IMR-90 (cell line): ENCODE data around the gene RMC1. TPM values are rescaled to one million over a fixed set of nuclear protein-coding genes. Genes with fewer than 3 reads are reported as not detected.

Source experiments
- ATAC-seq: fragments of 200-7000 bp; cut with Tn5 transposase; 2 replicates; pipeline ENCODE4 v1.9.1; 2020; ENCODE audit warnings: low read depth, mild to moderate bottlenecking, moderate library complexity
- BruUV-seq: library from RNA; stranded (reverse); fragments of 400-500 nt; replicated peaks from 2 replicates; lab custom pipeline; 2021; lab: Mats Ljungman, UMichigan
- CTCF ChIA-PET: fragments of 300-600 bp; formaldehyde crosslinking; extraction: SDS; loops from one replicate; lab custom pipeline; 2021; ENCODE audit warnings: antibody characterized with exemption; lab: Yijun Ruan, JAX
- POLR2A ChIA-PET: fragments of 300-600 bp; sonication (Branson Sonifier 250); formaldehyde crosslinking; loops from one replicate; lab custom pipeline; 2022; ENCODE audit warnings: antibody characterized with exemption; ENCODE audit not compliant: unreplicated experiment; lab: Charles Lee
- DNase-seq: peaks from one replicate; pipeline ENCODE4 v3.0.0; 2013
- H2AFZ ChIP-seq: replicated peaks from 2 replicates; pipeline ENCODE3; 2013; ENCODE audit warnings: low read length, mild to moderate bottlenecking; ENCODE audit not compliant: poor library complexity
- H2AK5ac ChIP-seq: 2 replicates; pipeline ENCODE4 v1.6.1; 2013; ENCODE audit warnings: low read depth, low read length, inconsistent platforms
- H2AK9ac ChIP-seq: replicated peaks from 2 replicates; pipeline ENCODE3; 2013; ENCODE audit warnings: mild to moderate bottlenecking, low read depth, low read length, moderate library complexity; ENCODE audit not compliant: poor library complexity
- H2BK120ac ChIP-seq: 2 replicates; pipeline ENCODE4 v1.6.1; 2013; ENCODE audit warnings: low read depth, low read length, inconsistent platforms
- H2BK15ac ChIP-seq: 3 replicates; pipeline ENCODE4 v1.6.1; 2013; ENCODE audit warnings: low read depth, low read length, inconsistent platforms
- H2BK20ac ChIP-seq: 2 replicates; pipeline ENCODE4 v1.6.1; 2013; ENCODE audit warnings: low read depth, mild to moderate bottlenecking, inconsistent platforms, low read length, moderate library complexity
- H2BK5ac ChIP-seq: 2 replicates; pipeline ENCODE4 v1.6.1; 2013; ENCODE audit warnings: mild to moderate bottlenecking, low read depth, low read length, inconsistent platforms; ENCODE audit not compliant: poor library complexity, severe bottlenecking
- H3K14ac ChIP-seq: replicated peaks from 2 replicates; pipeline ENCODE4 v1.6.1; 2013; ENCODE audit warnings: low read depth, low read length, inconsistent platforms
- H3K18ac ChIP-seq: 2 replicates; pipeline ENCODE4 v1.6.1; 2013; ENCODE audit warnings: low read depth, low read length, control low read depth
- H3K23ac ChIP-seq: 2 replicates; pipeline ENCODE4 v1.6.1; 2013; ENCODE audit warnings: low read depth, low read length, inconsistent platforms
- H3K27ac ChIP-seq: 2 replicates; pipeline ENCODE4 v1.5.1; 2013; ENCODE audit warnings: mild to moderate bottlenecking, control low read depth, low read length; ENCODE audit not compliant: insufficient read depth
- H3K27me3 ChIP-seq: 2 replicates; pipeline ENCODE4 v1.6.1; 2013; ENCODE audit warnings: low read length; ENCODE audit not compliant: control insufficient read depth, insufficient read depth
- H3K36me3 ChIP-seq: 2 replicates; pipeline ENCODE4 v1.6.1; 2013; ENCODE audit warnings: low read length, mixed read lengths; ENCODE audit not compliant: control insufficient read depth, insufficient read depth
- H3K4ac ChIP-seq: 2 replicates; pipeline ENCODE4 v1.6.1; 2013; ENCODE audit warnings: low read depth, low read length, inconsistent platforms
- H3K4me1 ChIP-seq: 2 replicates; pipeline ENCODE4 v1.6.1; 2013; ENCODE audit warnings: low read length, mixed read lengths; ENCODE audit not compliant: control insufficient read depth, insufficient read depth
- H3K4me2 ChIP-seq: 2 replicates; pipeline ENCODE4 v1.6.1; 2013; ENCODE audit warnings: low read depth, mild to moderate bottlenecking, control low read depth, low read length, moderate library complexity
- H3K4me3 ChIP-seq: 2 replicates; pipeline ENCODE4 v1.5.1; 2013; ENCODE audit warnings: low read depth, mild to moderate bottlenecking, control low read depth, low read length, moderate library complexity; ENCODE audit not compliant: insufficient read depth
- H3K56ac ChIP-seq: 2 replicates; pipeline ENCODE4 v1.6.1; 2013; ENCODE audit warnings: low read length, inconsistent platforms; ENCODE audit not compliant: insufficient read depth; ENCODE audit errors: extremely low read depth
- H3K79me1 ChIP-seq, 2 experiments: 2 replicates each; pipeline ENCODE4 v1.6.1; 2013; ENCODE audit warnings: low read length in 2 of 2, inconsistent platforms in 1 of 2, low read depth in 1 of 2
- H3K9ac ChIP-seq: 2 replicates; pipeline ENCODE4 v1.6.1; 2013; ENCODE audit warnings: low read depth, low read length, control low read depth
- H3K9me1 ChIP-seq: 2 replicates; pipeline ENCODE4 v1.6.1; 2013; ENCODE audit warnings: low read length, inconsistent platforms; ENCODE audit not compliant: insufficient read depth
- H3K9me3 ChIP-seq: 2 replicates; pipeline ENCODE4 v1.6.1; 2013; ENCODE audit warnings: low read length; ENCODE audit not compliant: control insufficient read depth, insufficient read depth
- H4K20me1 ChIP-seq: 2 replicates; pipeline ENCODE4 v1.6.1; 2013; ENCODE audit warnings: low read length, inconsistent platforms; ENCODE audit not compliant: insufficient read depth
- H4K5ac ChIP-seq: 2 replicates; pipeline ENCODE4 v1.6.1; 2013; ENCODE audit warnings: mild to moderate bottlenecking, low read depth, low read length, control low read depth
- H4K8ac ChIP-seq, 2 experiments: 2 replicates each; pipeline ENCODE4 v1.6.1; 2013; ENCODE audit warnings: low read depth in 2 of 2, low read length in 2 of 2, control low read depth in 1 of 2, inconsistent platforms in 1 of 2
- H4K91ac ChIP-seq: 2 replicates; pipeline ENCODE4 v1.6.1; 2013; ENCODE audit warnings: low read depth, low read length, inconsistent platforms; ENCODE audit not compliant: insufficient read depth
- CEBPB ChIP-seq: IDR thresholded peaks from 2 replicates; pipeline ENCODE4 v1.6.1; 2012; ENCODE audit warnings: low read depth, low read length, improper control_type of control experiment
- CHD1 ChIP-seq: IDR thresholded peaks from 2 replicates; pipeline ENCODE4 v1.6.1; 2012; ENCODE audit warnings: low read depth, low read length, improper control_type of control experiment
- FOS ChIP-seq: fragments of 150-350 bp; IDR thresholded peaks from 2 replicates; pipeline ENCODE4 v1.6.1; 2016; ENCODE audit warnings: low read depth, low read length
- MAFK ChIP-seq: IDR thresholded peaks from 2 replicates; pipeline ENCODE4 v1.6.1; 2012; ENCODE audit warnings: low read depth, low read length, improper control_type of control experiment
- MAZ ChIP-seq: IDR thresholded peaks from 2 replicates; pipeline ENCODE4 v1.6.1; 2012; ENCODE audit warnings: low read depth, mild to moderate bottlenecking, low read length, improper control_type of control experiment, moderate library complexity, borderline replicate concordance
- MXI1 ChIP-seq: IDR thresholded peaks from 2 replicates; pipeline ENCODE4 v1.6.1; 2012; ENCODE audit warnings: low read depth, mild to moderate bottlenecking, low read length, moderate library complexity, borderline replicate concordance
- NFE2L2 ChIP-seq: fragments of 150-350 bp; IDR thresholded peaks from 2 replicates; pipeline ENCODE4 v1.6.1; 2016; ENCODE audit warnings: low read depth, mild to moderate bottlenecking, low read length
- POLR2A ChIP-seq: IDR thresholded peaks from 2 replicates; pipeline ENCODE4 v1.6.1; 2012; ENCODE audit warnings: mild to moderate bottlenecking, low read depth, low read length
- RFX5 ChIP-seq: IDR thresholded peaks from 2 replicates; pipeline ENCODE4 v1.8.0; 2012; ENCODE audit warnings: low read depth, mild to moderate bottlenecking, low read length, moderate library complexity
- SMC3 ChIP-seq: fragments of 150-350 bp; IDR thresholded peaks from 2 replicates; pipeline ENCODE4 v1.6.1; 2016; ENCODE audit warnings: low read depth, mild to moderate bottlenecking, antibody characterized with exemption, low read length, moderate library complexity
- WGBS, 2 experiments: methylation state at CpG; one replicate each; pipeline versions ENCODE4 v1.1.5 to v1.1.7; 2013; ENCODE audit warnings: missing lambda C conversion rate in 2 of 2; ENCODE audit not compliant: insufficient read length in 1 of 2; ENCODE audit errors: extremely low coverage in 2 of 2; 5-methylcytosine and 5-hydroxymethylcytosine counted together
- dilution Hi-C: fragments of 300-500 bp; cut with HindIII; formaldehyde crosslinking; loops from one replicate; pipeline ENCODE4 v1.14.3; 2018; ENCODE audit warnings: low sequenced_read_pairs; ENCODE audit not compliant: unreplicated experiment
- in situ Hi-C: fragments of 300-500 bp; cut with MboI; formaldehyde crosslinking; loops from 3 replicates; pipeline ENCODE4 v1.14.3; 2019; ENCODE audit warnings: low sequenced_read_pairs, inconsistent platforms, mixed read lengths
- intact Hi-C: fragments of 100-400 bp; cut with micrococcal nuclease; formaldehyde crosslinking; loops from 2 replicates; pipeline ENCODE4 v1.10.0; 2022
- polyA plus RNA-seq, 3 experiments: library from polyadenylated mRNA; depleted of rRNA; stranded (reverse); fragments of >200 nt; gene quantifications; 2 replicates each; pipeline ENCODE4 v1.2.3, GENCODE V29; 2012; ENCODE audit warnings: low replicate concordance in 1 of 3
- total RNA-seq: library from RNA; depleted of rRNA; stranded (reverse); fragments of >200 nt; gene quantifications from 2 replicates; pipeline ENCODE4 v1.2.3, GENCODE V29; 2012
- TF ChIP-seq, protein P1 (sequence below): conservative IDR thresholded peaks from 2 replicates; pipeline ENCODE4 v1.5.1; 2012; ENCODE audit warnings: mild to moderate bottlenecking, low read depth, low read length, improper control_type of control experiment
- TF ChIP-seq, protein P2 (sequence below): fragments of 150-350 bp; IDR thresholded peaks from 2 replicates; pipeline ENCODE4 v1.6.1; 2017; ENCODE audit warnings: mild to moderate bottlenecking, antibody characterized with exemption, low read length, low read depth
- TF ChIP-seq, protein P3 (sequence below): fragments of 150-350 bp; IDR thresholded peaks from 2 replicates; pipeline ENCODE4 v1.6.1; 2016; ENCODE audit warnings: low read depth, mild to moderate bottlenecking, low read length, moderate library complexity, borderline replicate concordance

The RMC1 gene
- total and polyA plus RNA-seq, 2 of the 4 experiments (the other 2 are of a cell fraction): 14.2 to 18.0 TPM

DNA sequence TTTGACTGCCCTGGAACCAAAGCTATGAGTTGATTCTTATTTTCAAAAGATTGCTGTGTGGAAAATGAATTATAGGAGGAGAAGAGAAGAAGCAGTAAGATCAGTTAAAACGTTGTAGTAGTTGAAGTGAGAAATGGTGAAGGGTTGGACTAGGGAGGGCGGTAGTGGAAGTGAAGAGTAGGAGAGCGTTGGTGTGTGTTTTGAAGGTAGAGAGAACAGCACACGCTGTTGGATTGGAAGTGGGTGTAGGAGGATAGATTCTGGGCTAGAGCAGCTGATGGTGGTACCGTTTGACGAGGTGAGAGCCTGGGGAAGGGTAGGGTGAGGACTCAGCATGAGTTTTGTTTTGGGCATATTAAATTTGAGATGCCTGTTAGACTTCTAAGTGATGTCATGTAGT, 31.8 kb upstream of the RMC1 start:
- TF ChIP-seq MAZ (no peak), MXI1 (no peak), POLR2A (no peak), FOS (no peak), CHD1 (no peak), MAFK (no peak), CEBPB (no peak), RFX5 (no peak), SMC3 (no peak), NFE2L2 (no peak)
- TF ChIP-seq, protein P1, sequence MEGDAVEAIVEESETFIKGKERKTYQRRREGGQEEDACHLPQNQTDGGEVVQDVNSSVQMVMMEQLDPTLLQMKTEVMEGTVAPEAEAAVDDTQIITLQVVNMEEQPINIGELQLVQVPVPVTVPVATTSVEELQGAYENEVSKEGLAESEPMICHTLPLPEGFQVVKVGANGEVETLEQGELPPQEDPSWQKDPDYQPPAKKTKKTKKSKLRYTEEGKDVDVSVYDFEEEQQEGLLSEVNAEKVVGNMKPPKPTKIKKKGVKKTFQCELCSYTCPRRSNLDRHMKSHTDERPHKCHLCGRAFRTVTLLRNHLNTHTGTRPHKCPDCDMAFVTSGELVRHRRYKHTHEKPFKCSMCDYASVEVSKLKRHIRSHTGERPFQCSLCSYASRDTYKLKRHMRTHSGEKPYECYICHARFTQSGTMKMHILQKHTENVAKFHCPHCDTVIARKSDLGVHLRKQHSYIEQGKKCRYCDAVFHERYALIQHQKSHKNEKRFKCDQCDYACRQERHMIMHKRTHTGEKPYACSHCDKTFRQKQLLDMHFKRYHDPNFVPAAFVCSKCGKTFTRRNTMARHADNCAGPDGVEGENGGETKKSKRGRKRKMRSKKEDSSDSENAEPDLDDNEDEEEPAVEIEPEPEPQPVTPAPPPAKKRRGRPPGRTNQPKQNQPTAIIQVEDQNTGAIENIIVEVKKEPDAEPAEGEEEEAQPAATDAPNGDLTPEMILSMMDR: no peak
- TF ChIP-seq, protein P2, sequence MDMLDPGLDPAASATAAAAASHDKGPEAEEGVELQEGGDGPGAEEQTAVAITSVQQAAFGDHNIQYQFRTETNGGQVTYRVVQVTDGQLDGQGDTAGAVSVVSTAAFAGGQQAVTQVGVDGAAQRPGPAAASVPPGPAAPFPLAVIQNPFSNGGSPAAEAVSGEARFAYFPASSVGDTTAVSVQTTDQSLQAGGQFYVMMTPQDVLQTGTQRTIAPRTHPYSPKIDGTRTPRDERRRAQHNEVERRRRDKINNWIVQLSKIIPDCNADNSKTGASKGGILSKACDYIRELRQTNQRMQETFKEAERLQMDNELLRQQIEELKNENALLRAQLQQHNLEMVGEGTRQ: no peak
- TF ChIP-seq, protein P3, sequence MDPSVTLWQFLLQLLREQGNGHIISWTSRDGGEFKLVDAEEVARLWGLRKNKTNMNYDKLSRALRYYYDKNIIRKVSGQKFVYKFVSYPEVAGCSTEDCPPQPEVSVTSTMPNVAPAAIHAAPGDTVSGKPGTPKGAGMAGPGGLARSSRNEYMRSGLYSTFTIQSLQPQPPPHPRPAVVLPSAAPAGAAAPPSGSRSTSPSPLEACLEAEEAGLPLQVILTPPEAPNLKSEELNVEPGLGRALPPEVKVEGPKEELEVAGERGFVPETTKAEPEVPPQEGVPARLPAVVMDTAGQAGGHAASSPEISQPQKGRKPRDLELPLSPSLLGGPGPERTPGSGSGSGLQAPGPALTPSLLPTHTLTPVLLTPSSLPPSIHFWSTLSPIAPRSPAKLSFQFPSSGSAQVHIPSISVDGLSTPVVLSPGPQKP: no peak
- in situ Hi-C loops: no loop called here
- no TSS peak for BruUV-seq
- no peak overlapping the region for H2BK120ac ChIP-seq
- ATAC-seq (no peak), DNase-seq (no peak)
- H3K27ac ChIP-seq: no peak overlapping the region
- no peak overlapping the region for H3K14ac ChIP-seq
- no peak overlapping the region for H3K18ac ChIP-seq
- H4K5ac ChIP-seq: no peak overlapping the region
- H2AFZ ChIP-seq: no peak overlapping the region
- H3K4me1 ChIP-seq: no peaks in the 10 kb centered on the region
- no peak overlapping the region for H2BK20ac ChIP-seq
- no peak overlapping the region for H3K56ac ChIP-seq
- no peak overlapping the region for H2AK5ac ChIP-seq
- H3K27me3 ChIP-seq: no peaks in the 10 kb centered on the region
- dilution Hi-C loops: no loop called here
- no peak overlapping the region for H3K4ac ChIP-seq
- peaks cover 58% of the 10 kb centered on the region for H3K36me3 ChIP-seq
- no peaks in the 10 kb centered on the region for H3K9me1 ChIP-seq
- H2AK9ac ChIP-seq: no peak overlapping the region
- H2BK15ac ChIP-seq: no peak overlapping the region
- peaks cover 3% of the 10 kb centered on the region; the same call in 1 of the 2 replicates for H4K20me1 ChIP-seq
- H3K4me2 ChIP-seq: no peak overlapping the region
- ChIA-PET POLR2A (no interaction called here), CTCF (no interaction called here)
- H3K4me3 ChIP-seq: no peak overlapping the region
- no peaks in the 10 kb centered on the region for H3K9me3 ChIP-seq
- WGBS, 2 experiments: 96 to 100% methylated on average over 2 to 6 of the region's 6 CpGs
- H4K91ac ChIP-seq: no peak overlapping the region
- H4K8ac ChIP-seq: no peak overlapping the region
- H3K9ac ChIP-seq: no peak overlapping the region
- intact Hi-C loops: no loop called here
- no peak overlapping the region for H3K23ac ChIP-seq
- H3K79me1 ChIP-seq: peaks cover 16 to 30% of the 10 kb centered on the region in 2 experiments; a peak in 3 of 4 replicates
- H2BK5ac ChIP-seq: no peak overlapping the region
